IPS DF 19.7 (cell line): ENCODE data around the gene FARP1.

Source experiments
- DNase-seq: peaks from one replicate; pipeline ENCODE4 v3.0.0-alpha.2; 2013; ENCODE audit warnings: low read depth, low spot score

Gene FARP1

GRCh38 chr13:98459171-98459681, 316.3 kb downstream of the FARP1 start:
- DNase-seq = no peak

- no peak for DNase-seq
These were observed 317.0 kb downstream of the FARP1 start for GRCh38 chr13:98459721-98460370.

DNA sequence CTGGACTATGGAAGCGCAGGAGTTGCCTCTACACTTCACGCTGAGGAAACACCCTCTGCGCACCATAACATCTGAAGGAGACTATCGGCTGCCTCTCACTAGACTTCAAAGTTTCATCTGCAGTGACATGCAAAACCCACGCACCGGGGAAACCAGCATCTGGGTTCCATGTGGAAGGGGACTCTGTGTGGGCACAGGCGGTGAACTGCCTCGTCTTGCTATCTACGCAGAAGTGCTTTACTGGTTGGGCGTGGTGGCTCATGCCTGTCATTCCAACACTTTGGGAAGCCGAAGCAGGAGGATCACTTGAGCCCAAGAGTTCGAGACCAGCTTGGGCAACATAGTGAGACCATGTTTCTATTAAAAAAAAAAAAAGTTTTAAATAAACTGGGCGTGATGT, 317.6 kb downstream of the FARP1 start:
- no peak for DNase-seq

DNA sequence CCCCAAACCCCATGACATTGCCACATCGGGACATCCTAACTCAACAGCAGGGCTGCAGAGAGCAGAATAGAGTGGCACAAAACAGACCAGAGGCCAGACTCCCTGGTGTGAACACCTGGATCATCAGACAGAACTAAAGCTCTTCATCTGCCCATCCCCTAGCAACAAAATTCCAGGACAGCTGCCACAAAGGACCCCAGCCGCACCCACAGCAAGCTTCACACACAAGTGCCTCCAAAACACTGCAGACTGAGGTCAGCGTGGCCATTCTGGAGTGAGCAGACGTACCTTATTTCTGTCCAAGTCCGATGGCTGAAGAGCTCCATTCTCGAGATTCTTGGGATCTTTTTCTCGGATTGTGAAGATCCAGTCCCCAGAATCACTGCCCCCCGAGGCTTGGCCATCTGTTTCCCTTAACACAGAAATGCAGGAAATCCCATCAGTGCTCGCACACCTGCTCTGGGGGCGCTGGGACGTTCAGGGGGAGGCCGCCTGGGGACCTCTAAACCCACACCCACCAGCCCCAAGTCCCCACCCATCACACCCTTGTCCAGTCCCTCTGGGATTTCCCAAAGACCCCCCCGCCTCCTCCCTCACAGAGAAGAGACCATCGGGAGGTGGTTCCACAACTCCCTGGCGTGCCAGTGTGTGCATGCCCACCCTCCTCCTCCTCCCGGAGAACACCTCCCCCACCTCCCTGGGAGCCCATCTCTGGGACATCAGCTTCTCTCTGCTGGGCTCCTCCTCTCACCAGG, 318.8 kb downstream of the FARP1 start:
- no peak for DNase-seq

DNA sequence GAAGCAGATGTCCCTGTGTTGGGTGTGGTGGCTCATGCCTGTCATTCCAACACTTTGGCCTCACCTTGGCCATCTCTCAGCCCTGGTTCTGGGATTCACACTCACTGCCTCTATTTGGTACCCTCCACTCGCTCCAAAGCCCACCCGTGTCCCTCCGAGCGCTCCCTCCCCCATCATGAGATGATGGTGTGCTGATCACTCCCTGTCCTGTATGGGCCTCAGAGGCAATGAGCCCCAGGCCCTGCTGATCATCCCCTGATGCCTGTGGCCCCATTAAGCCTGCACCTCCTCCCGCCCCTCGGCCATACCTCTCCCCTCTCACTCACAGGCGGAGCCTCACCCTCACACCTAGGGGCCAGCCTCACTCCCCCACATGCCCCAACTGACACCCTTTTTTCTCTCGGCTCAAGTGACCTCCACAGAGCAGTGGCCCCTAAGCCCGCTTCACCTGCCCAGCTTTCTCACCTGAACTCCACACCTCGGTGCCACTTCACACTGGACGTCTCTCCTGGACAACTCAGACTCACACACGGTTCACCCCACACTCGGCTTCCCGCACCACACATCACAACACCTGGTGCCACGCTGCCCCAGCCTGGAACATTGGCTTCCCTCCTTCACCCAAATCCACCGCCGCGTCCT, 319.5 kb downstream of the FARP1 start:
- DNase-seq = no peak

GRCh38 chr13:98462946-98463345, 320.1 kb downstream of the FARP1 start:
- DNase-seq = no peak

DNA sequence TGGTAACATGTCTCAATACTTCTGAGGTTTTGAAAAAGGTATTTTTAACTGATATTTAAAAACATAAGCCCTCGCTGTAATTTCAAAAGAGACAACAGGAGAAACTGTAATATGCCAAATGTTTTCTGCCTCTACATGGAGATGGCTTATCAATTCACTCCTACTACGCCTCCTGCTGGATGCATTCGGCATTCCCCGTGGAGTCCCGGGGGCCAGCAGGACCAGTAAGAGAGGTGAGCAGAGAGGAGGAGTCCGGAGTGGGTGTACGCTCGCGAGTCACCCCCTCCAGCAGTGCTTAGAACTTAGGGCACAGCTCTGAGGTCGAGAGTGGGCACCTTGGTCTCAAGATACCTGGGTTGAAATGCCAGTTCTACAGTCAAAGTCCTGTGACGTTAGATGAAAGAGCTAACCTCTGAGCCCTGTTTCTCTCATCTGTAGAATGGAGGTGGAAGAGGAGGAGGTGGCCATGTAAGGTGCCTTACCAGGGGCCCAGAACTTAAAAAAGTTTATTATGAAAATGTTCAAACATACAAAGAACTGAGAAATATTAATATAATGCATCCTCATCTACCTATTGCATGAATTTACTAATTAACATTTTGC, 323.8 kb downstream of the FARP1 start:
- no peak for DNase-seq

- no peak for DNase-seq
These were observed 324.5 kb downstream of the FARP1 start for GRCh38 chr13:98467263-98467985.

GRCh38 chr13:98468361-98468760, 325.5 kb downstream of the FARP1 start:
- DNase-seq = no peak

DNA sequence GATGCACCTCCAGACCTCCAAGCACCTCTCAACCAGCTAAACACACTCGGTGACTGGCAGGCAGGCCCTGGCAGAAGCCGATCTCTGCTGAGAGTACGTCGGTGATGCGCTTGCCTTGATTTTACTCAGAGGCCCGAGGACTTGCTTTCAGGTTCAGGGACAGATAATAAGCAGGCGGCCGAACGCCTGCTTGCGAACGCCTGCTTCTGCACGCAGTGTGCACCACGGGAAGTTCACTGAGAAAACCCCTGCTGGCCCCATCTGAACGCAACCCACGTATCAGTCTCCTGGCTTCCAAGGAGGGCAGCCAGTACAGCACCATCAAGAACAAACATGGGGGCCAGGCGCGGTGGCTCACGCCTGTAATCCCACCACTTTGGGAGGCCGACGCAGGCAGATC, 326.0 kb downstream of the FARP1 start:
- no peak for DNase-seq

GRCh38 chr13:98470920-98471319, 328.0 kb downstream of the FARP1 start:
- DNase-seq = no peak

DNA sequence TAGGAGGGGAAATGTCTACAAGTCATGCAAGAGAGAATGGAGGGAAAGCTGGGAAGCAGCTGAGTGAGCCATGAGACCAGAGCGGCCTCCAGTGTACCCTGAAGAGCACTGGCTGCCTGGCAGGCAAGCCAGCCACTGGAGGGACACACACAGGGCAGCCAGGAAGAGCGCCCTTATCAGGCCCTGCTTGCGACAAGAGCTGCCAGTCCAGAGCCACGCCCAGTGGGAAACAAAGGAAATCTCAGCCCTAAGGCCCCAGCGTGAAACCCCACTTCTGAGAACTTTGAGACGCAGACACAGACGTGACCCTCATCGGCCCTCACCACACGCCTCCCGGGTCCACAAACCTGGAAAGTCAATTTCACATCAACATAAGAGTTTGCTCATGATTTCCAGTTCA, 329.0 kb downstream of the FARP1 start:
- DNase-seq = no peak

DNA sequence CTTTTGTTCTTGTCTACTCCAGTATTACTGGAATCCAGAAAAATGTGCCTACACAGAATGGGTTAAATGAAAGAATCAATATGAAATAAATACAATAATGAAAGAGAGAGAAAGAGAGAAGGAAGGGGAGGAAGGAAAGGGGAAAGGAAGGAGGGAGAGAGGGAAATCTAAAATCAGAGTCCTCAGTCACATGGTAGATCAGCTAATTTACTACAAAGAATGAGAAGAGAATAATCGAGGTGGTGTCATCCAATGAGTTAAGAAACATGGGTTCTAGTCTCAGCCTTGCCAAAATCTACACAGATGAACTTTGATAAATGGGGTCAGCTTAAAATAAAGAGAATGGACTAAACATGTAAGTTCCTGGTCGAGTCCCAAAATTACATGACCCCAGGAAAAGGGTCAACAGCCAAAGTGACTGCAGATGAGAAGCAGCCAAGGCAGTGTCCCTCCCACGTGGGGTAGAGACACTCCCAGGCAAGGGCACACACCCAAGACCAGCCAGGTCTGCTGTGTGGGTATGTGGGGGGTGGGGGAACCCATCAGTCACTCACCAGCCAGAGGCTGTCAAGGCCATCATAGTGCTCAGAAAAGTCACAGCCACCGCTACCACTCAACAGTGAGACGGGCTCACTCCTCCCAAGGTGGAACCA, 330.4 kb downstream of the FARP1 start:
- no peak for DNase-seq

DNA sequence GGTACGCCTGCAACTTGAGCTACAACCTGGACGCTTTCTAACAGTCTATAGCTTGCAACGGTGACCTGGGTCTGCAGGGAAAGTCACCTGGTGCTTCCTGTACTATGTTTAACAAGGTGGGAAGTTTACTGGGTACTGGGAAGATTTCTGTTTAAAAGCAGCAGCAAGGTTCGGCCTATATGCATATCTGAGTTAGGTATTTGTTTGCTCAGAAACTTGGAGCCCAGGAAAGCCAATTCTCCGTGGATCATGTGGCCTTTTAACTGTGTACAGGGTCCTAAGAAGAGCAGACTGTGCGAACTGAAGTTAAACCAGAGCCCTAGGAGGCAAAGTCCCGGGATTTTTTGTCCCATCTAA, 330.9 kb downstream of the FARP1 start:
- DNase-seq = no peak

DNA sequence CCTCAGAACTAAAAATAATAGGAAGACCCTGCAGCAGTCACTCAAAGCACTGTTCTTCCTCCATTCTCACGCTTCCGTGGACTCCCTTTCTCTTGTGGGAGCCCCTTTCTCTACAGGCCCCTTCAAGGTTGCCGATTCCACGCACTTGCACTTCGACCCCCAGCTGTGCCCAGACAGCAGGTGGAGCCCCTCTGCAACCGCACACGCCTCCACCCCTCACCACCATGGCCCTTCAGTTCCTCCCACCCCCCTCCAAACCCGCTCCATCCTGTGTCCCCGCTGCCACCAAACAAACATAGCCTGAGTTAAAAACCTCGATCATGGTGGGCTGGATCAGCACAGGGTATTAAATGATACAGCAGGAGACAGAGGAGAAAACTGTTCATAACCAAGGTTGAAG, 331.4 kb downstream of the FARP1 start:
- DNase-seq = no peak

DNA sequence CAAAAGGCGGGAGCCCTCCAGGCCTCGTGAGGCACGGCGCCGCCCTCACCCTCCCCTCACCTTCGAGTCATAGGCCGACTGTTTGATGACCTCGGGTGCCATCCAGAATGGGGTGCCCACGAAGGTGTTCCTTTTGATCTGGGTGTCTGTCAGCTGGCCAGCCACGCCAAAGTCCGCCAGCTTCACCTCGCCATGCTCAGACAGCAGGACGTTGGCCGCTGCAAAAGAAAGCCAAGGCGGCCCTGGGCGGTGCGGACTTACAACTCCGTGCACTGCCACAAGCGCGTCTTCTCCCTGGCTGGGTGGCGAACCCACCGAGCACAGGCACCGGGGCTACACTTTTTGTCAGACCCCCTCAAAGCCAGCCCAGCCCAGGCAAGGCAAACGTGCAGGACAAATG, 331.9 kb downstream of the FARP1 start:
- no peak for DNase-seq

DNA sequence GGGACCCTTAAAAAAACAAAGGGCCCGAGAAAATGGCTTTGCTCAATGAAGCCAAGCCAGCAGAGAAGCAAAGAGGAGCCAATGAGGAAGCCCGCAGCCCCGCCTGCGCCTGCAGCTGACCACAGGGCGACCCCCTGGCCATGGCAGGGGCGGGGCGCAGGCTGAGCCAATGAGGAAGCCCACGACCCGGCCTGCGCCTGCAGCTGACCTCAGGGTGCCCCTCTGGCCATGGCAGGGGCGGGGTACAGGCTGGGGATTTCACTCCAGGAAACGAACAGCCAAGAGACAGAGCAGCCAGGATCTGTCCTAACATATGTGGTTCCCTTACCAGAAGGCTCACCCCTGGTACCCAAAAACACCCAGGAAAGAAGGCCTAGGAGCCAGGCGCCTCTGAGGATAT, 332.6 kb downstream of the FARP1 start:
- DNase-seq = no peak

- no peak for DNase-seq
These were observed 333.2 kb downstream of the FARP1 start for GRCh38 chr13:98476106-98476505.

- DNase-seq = no peak
These were observed 333.7 kb downstream of the FARP1 start for GRCh38 chr13:98476538-98476966.

GRCh38 chr13:98478189-98479129, 335.6 kb downstream of the FARP1 start:
- DNase-seq = no peak
